Lower leg skin (tissue), 3 donors: Measurements from ENCODE around the gene TNF.

Experiments
- POLR2A ChIP-seq, 2 donors: fragments of 450-650 bp; IDR thresholded peaks; one replicate each; pipeline ENCODE4 v1.6.1; 2016 to 2017; ENCODE audit warnings: antibody characterized with exemption in 2 of 2, mild to moderate bottlenecking in 1 of 2, moderate library complexity in 1 of 2
- TF ChIP-seq, protein P1 (sequence below), 3 donors: fragments of 450-650 bp; IDR thresholded peaks; one replicate each; pipeline ENCODE4 v1.5.1; 2016; ENCODE audit warnings: antibody characterized with exemption in 3 of 3, mild to moderate bottlenecking in 3 of 3, moderate library complexity in 2 of 3

DNA sequence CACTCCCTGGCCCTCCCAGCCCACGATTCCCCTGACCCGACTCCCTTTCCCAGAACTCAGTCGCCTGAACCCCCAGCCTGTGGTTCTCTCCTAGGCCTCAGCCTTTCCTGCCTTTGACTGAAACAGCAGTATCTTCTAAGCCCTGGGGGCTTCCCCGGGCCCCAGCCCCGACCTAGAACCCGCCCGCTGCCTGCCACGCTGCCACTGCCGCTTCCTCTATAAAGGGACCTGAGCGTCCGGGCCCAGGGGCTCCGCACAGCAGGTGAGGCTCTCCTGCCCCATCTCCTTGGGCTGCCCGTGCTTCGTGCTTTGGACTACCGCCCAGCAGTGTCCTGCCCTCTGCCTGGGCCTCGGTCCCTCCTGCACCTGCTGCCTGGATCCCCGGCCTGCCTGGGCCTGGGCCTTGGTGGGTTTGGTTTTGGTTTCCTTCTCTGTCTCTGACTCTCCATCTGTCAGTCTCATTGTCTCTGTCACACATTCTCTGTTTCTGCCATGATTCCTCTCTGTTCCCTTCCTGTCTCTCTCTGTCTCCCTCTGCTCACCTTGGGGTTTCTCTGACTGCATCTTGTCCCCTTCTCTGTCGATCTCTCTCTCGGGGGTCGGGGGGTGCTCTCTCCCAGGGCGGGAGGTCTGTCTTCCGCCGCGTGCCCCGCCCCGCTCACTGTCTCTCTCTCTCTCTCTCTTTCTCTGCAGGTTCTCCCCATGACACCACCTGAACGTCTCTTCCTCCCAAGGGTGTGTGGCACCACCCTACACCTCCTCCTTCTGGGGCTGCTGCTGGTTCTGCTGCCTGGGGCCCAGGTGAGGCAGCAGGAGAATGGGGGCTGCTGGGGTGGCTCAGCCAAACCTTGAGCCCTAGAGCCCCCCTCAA lies 3.1 kb upstream of the TNF start, which contains the start of gene LTA:
- TF ChIP-seq, protein P1, sequence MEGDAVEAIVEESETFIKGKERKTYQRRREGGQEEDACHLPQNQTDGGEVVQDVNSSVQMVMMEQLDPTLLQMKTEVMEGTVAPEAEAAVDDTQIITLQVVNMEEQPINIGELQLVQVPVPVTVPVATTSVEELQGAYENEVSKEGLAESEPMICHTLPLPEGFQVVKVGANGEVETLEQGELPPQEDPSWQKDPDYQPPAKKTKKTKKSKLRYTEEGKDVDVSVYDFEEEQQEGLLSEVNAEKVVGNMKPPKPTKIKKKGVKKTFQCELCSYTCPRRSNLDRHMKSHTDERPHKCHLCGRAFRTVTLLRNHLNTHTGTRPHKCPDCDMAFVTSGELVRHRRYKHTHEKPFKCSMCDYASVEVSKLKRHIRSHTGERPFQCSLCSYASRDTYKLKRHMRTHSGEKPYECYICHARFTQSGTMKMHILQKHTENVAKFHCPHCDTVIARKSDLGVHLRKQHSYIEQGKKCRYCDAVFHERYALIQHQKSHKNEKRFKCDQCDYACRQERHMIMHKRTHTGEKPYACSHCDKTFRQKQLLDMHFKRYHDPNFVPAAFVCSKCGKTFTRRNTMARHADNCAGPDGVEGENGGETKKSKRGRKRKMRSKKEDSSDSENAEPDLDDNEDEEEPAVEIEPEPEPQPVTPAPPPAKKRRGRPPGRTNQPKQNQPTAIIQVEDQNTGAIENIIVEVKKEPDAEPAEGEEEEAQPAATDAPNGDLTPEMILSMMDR (IDR thresholded peaks at IDR 0.05), result no peak
- no peak for TF ChIP-seq POLR2A (IDR thresholded peaks at IDR 0.05)
